GM21447 (cell line): ENCODE measurements around the gene HES2.
"Not testable (repeated sequence)": the region's sequence is repeated elsewhere in the genome, so short reads cannot be mapped to it uniquely, and the experiment has no call there.

ENCODE experiments used
- ATAC-seq: cut with Tn5 transposase; IDR thresholded peaks from one replicate; pipeline ENCODE4 v1.9.1; 2021; ENCODE audit not compliant: unreplicated experiment

HES2 gene

GRCh38 chr1:6419397-6419803, 319 bp downstream of the HES2 start:
- ATAC-seq: no peak

- ATAC-seq: no peak
These were observed 887 bp downstream of the HES2 start for GRCh38 chr1:6418668-6419396.

GRCh38 chr1:6417961-6418667, 1.6 kb downstream of the HES2 start:
- no peak for ATAC-seq

- ATAC-seq: no peak
These were observed 2.8 kb downstream of the HES2 start for GRCh38 chr1:6416906-6417305.

GRCh38 chr1:6416295-6416656, 3.4 kb downstream of the HES2 start:
- no peak for ATAC-seq

- ATAC-seq: no peak
These were observed 4.7 kb downstream of the HES2 start for GRCh38 chr1:6414881-6415626.

- ATAC-seq: no peak
These were observed 5.3 kb downstream of the HES2 start for GRCh38 chr1:6414443-6414844.

- ATAC-seq: no peak
These were observed 6.8 kb downstream of the HES2 start for GRCh38 chr1:6412896-6413295.

GRCh38 chr1:6410248-6410893, 9.3 kb downstream of the HES2 start:
- no peak for ATAC-seq

GRCh38 chr1:6409733-6410132, 10.0 kb downstream of the HES2 start:
- no peak for ATAC-seq

GRCh38 chr1:6409053-6409452, 10.7 kb downstream of the HES2 start:
- ATAC-seq: no peak

GRCh38 chr1:6408023-6408422, 11.7 kb downstream of the HES2 start:
- ATAC-seq: no peak

- no peak for ATAC-seq
These were observed 18.0 kb downstream of the HES2 start for GRCh38 chr1:6401673-6402072.

- ATAC-seq: no peak
These were observed 20.4 kb downstream of the HES2 start for GRCh38 chr1:6399294-6399693.

GRCh38 chr1:6397844-6398441, 21.8 kb downstream of the HES2 start:
- no peak for ATAC-seq

GRCh38 chr1:6396998-6397397, 22.7 kb downstream of the HES2 start:
- no peak for ATAC-seq

GRCh38 chr1:6395781-6396244, 23.9 kb downstream of the HES2 start:
- ATAC-seq: not testable (repeated sequence)

- ATAC-seq: not testable (repeated sequence)
These were observed 24.6 kb downstream of the HES2 start for GRCh38 chr1:6395130-6395529.

- ATAC-seq: peak; percentile 73
These were observed 26.1 kb downstream of the HES2 start, which contains the start of gene ACOT7 for GRCh38 chr1:6393400-6394187. TSS of gene ACOT7 (minus strand) at chr1:6393767. CDS start at chr1:6393399, 368 bp downstream.

GRCh38 chr1:6392809-6393399, 26.8 kb downstream of the HES2 start:
- ATAC-seq: no peak
